OCI-LY1 (cell line): ENCODE measurements around the gene UBE2G1.

ENCODE experiments used
- H2AFZ ChIP-seq: fragments of 200-600 bp; sonication (generic), shearing (Covaris generic); 2 replicates; pipeline ENCODE4 v1.6.0; 2014; ENCODE audit warnings: antibody characterized with exemption, mild to moderate bottlenecking, low read length
- H3F3A ChIP-seq: fragments of 200-600 bp; sonication (generic), shearing (Covaris generic); 2 replicates; pipeline ENCODE4 v1.6.0; 2014; ENCODE audit warnings: mild to moderate bottlenecking, antibody characterized with exemption, low read length, moderate library complexity; ENCODE audit not compliant: insufficient read depth
- H3K27ac ChIP-seq: fragments of 200-600 bp; sonication (generic); 2 replicates; pipeline ENCODE4 v1.5.1; 2014; ENCODE audit warnings: low read length, mixed run types, mild to moderate bottlenecking, low read depth; ENCODE audit not compliant: poor library complexity, severe bottlenecking
- H3K27me3 ChIP-seq: fragments of 200-600 bp; sonication (generic); 2 replicates; pipeline ENCODE4 v1.6.0; 2014; ENCODE audit warnings: antibody characterized with exemption, mild to moderate bottlenecking, low read length, moderate library complexity; ENCODE audit not compliant: insufficient read depth
- H3K36me3 ChIP-seq: fragments of 200-600 bp; sonication (generic); 2 replicates; pipeline ENCODE4 v1.6.1; 2014; ENCODE audit warnings: mild to moderate bottlenecking, antibody characterized with exemption, low read length, moderate library complexity, mixed read lengths; ENCODE audit not compliant: insufficient read depth
- H3K4me1 ChIP-seq: fragments of 200-600 bp; sonication (generic); 2 replicates; pipeline ENCODE4 v1.5.1; 2014; ENCODE audit warnings: mild to moderate bottlenecking, low read length, moderate library complexity; ENCODE audit not compliant: insufficient read depth, severe bottlenecking
- H3K4me2 ChIP-seq: fragments of 200-600 bp; sonication (generic), shearing (Covaris generic); 2 replicates; pipeline ENCODE4 v1.6.1; 2014; ENCODE audit warnings: low read length
- H3K4me3 ChIP-seq: fragments of 200-600 bp; sonication (generic); 2 replicates; pipeline ENCODE4 v1.5.1; 2014; ENCODE audit warnings: low read length, low read depth, mild to moderate bottlenecking, mixed read lengths; ENCODE audit not compliant: poor library complexity, severe bottlenecking
- H3K79me2 ChIP-seq: fragments of 200-600 bp; shearing (Covaris generic); 2 replicates; pipeline ENCODE4 v1.6.1; 2016; ENCODE audit warnings: mixed run types, low read length, mixed read lengths; ENCODE audit not compliant: insufficient read depth
- H3K9ac ChIP-seq: fragments of 200-600 bp; sonication (generic), shearing (Covaris generic); 2 replicates; pipeline ENCODE4 v1.6.1; 2014; ENCODE audit warnings: mild to moderate bottlenecking, low read length, mixed read lengths
- H3K9me2 ChIP-seq: fragments of 200-600 bp; sonication (generic), shearing (Covaris generic); 2 replicates; pipeline ENCODE4 v1.6.1; 2014; ENCODE audit warnings: low read depth, mild to moderate bottlenecking, low read length, mixed read lengths
- H3K9me3 ChIP-seq: fragments of 200-600 bp; shearing (Covaris generic); 2 replicates; pipeline ENCODE4 v1.6.1; 2014; ENCODE audit warnings: low read length, mixed read lengths
- H4K20me1 ChIP-seq: fragments of 200-600 bp; sonication (generic), shearing (Covaris generic); 2 replicates; pipeline ENCODE4 v1.6.0; 2016; ENCODE audit warnings: mild to moderate bottlenecking, low read length; ENCODE audit not compliant: insufficient read depth
- CTCF ChIP-seq: fragments of 200-600 bp; sonication (generic), shearing (Covaris generic); IDR thresholded peaks from 2 replicates; pipeline ENCODE4 v1.5.1; 2017; ENCODE audit warnings: mild to moderate bottlenecking, antibody characterized with exemption, low read length, moderate library complexity, mixed read lengths
- EZH2 ChIP-seq: fragments of 200-600 bp; sonication (generic), shearing (Covaris generic); IDR thresholded peaks from 2 replicates; pipeline ENCODE4 v1.8.0; 2017; ENCODE audit warnings: borderline replicate concordance, mixed run types, mild to moderate bottlenecking, antibody characterized with exemption, low read length, moderate library complexity, mixed read lengths

UBE2G1 gene

GRCh38 chr17:4406386-4406785 lies 39.9 kb upstream of the UBE2G1 start:
- H3K9me2 ChIP-seq = no peaks in the 10 kb centered on the region
- H3K4me2 ChIP-seq = no peak overlapping the region
- H3K4me1 ChIP-seq = peaks cover 28% of the 10 kb centered on the region
- TF ChIP-seq EZH2 = no peak
- no peak; the same call in 1 of the 2 replicates for TF ChIP-seq CTCF
- no peaks in the 10 kb centered on the region for H4K20me1 ChIP-seq
- no peaks in the 10 kb centered on the region; the same call in 1 of the 2 replicates for H3F3A ChIP-seq
- no peak overlapping the region for H3K4me3 ChIP-seq
- no peak overlapping the region for H3K9ac ChIP-seq
- H3K27ac ChIP-seq = peak overlapping the region; percentile 69
- H3K9me3 ChIP-seq = no peaks in the 10 kb centered on the region
- H3K79me2 ChIP-seq = no peaks in the 10 kb centered on the region
- no peaks in the 10 kb centered on the region for H3K36me3 ChIP-seq
- H2AFZ ChIP-seq = no peak overlapping the region
- no peaks in the 10 kb centered on the region for H3K27me3 ChIP-seq

GRCh38 chr17:4405699-4406098 lies 39.2 kb upstream of the UBE2G1 start:
- Histone ChIP-seq H3K36me3 (no peaks in the 10 kb centered on the region), H3K4me1 (peaks cover 28% of the 10 kb centered on the region), H3K4me2 (peak overlapping the region; percentile 19; the same call in 1 of the 2 replicates), H3K9ac (peak overlapping the region; percentile 8; the same call in 1 of the 2 replicates), H3K9me2 (no peaks in the 10 kb centered on the region), H3K9me3 (no peaks in the 10 kb centered on the region), H3F3A (no peaks in the 10 kb centered on the region; the same call in 1 of the 2 replicates), H3K27ac (peak overlapping the region; percentile 69), H3K4me3 (no peak overlapping the region), H4K20me1 (no peaks in the 10 kb centered on the region), H3K27me3 (no peaks in the 10 kb centered on the region), H3K79me2 (no peaks in the 10 kb centered on the region), H2AFZ (no peak overlapping the region)
- TF ChIP-seq EZH2 (no peak), CTCF (no peak)

- H3K4me2 ChIP-seq = peak overlapping the region; percentile 19; the same call in 1 of the 2 replicates
Measured at GRCh38 chr17:4405038-4405669, 38.7 kb upstream of the UBE2G1 start.

More at GRCh38 chr17:4405038-4405669, 38.7 kb upstream of the UBE2G1 start:
- H3K4me3 ChIP-seq = no peak overlapping the region
- TF ChIP-seq EZH2 = no peak
- no peak for TF ChIP-seq CTCF
- H3K9me3 ChIP-seq = no peaks in the 10 kb centered on the region
- no peak overlapping the region for H2AFZ ChIP-seq
- no peaks in the 10 kb centered on the region for H3K36me3 ChIP-seq
- peak overlapping the region; percentile 8; the same call in 1 of the 2 replicates for H3K9ac ChIP-seq
- peaks cover 28% of the 10 kb centered on the region for H3K4me1 ChIP-seq
- H3K27ac ChIP-seq = peak overlapping the region; percentile 69
- no peaks in the 10 kb centered on the region for H3K79me2 ChIP-seq
- H3F3A ChIP-seq = no peaks in the 10 kb centered on the region; the same call in 1 of the 2 replicates
- no peaks in the 10 kb centered on the region for H3K27me3 ChIP-seq
- H4K20me1 ChIP-seq = no peaks in the 10 kb centered on the region
- no peaks in the 10 kb centered on the region for H3K9me2 ChIP-seq
